GM23248 (cell line): ENCODE data around the gene PLD4.

Experiments
- EZH2 ChIP-seq: fragments of 200-600 bp; sonication (generic); IDR thresholded peaks from 2 replicates; pipeline ENCODE4 v1.6.1; 2018; ENCODE audit warnings: antibody characterized with exemption, mild to moderate bottlenecking; ENCODE audit not compliant: insufficient read depth, poor library complexity, severe bottlenecking
- EZH2phosphoT487 ChIP-seq: fragments of 200-600 bp; sonication (generic); IDR thresholded peaks from 2 replicates; pipeline ENCODE4 v1.6.1; 2018; ENCODE audit warnings: antibody characterized with exemption, moderate library complexity, mild to moderate bottlenecking, low read depth; ENCODE audit not compliant: insufficient read depth

DNA sequence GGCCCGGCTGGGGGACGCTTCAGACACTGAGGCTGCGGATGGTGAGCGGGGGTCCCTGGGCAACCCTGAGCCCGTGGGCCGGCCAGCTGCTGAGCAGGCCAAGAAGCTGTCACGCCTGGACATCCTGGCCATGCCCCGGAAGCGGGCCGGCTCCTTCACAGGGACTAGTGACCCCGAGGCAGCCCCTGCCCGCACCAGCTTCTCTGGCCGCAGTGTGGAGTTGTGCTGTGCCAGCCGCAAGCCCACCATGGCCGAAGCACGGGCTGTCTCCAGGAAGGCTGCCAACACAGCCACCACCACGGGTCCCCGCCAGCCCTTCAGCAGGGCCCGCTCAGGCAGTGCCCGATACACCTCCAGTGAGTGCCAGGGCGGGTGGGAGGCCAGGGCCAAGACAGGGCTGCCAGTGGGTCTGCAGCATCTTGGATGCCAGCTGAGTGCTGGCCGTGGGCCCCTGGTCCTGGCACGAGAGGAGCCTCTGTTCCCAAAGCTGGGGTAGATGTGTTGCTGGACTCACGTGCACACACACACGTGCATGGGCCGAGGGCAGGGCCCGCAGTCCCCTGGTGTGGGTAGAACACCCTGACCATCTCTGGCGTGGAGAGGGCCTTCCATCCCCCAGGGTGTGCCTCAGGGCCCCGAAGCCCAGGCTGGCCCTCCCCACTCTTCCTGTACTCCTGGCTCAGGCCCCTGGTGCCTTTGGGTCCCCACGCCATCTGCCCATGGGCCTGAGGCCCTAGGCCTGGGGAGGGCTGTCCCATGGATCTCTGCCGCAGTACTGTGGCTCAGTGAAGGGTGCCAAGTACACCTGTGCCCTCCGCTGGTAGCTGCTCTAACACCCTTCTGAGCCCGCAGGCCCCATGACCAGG is 36.8 kb upstream of the PLD4 start:
- TF ChIP-seq EZH2 (no peak), EZH2phosphoT487 (no peak)
